Liver (tissue), 3 donors: ENCODE results near the gene CXCL14.

Experiments used
- CTCF ChIP-seq: fragments of 150-350 bp; IDR thresholded peaks from 2 replicates; pipeline ENCODE4 v1.5.1; 2017; ENCODE audit warnings: improper control_type of control experiment, low read depth, low read length; ENCODE audit not compliant: missing input control
- EGR1 ChIP-seq, 2 donors: IDR thresholded peaks; 2 replicates each; pipeline ENCODE4 v1.6.1; 2016 to 2018; ENCODE audit warnings: antibody characterized with exemption in 2 of 2, low read depth in 2 of 2
- donor health status: healthy.
- donor health status: healthy.

GRCh38 chr5:135593886-135594285, 15.1 kb upstream of the CXCL14 start:
- no peak for TF ChIP-seq CTCF
- no peak for TF ChIP-seq EGR1 (IDR thresholded peaks at IDR 0.05; ENCODE audit: low read depth in 2 of 2)
